Upper lobe of left lung (tissue), 6 donors: ENCODE measurements around the gene ANGPTL5. TPM values are rescaled to one million over a fixed set of nuclear protein-coding genes. Genes with fewer than 3 reads are reported as not detected.
A peak's percentile ranks its signal among the peaks of the same experiment; 100 is the strongest.

Experiments used
- ATAC-seq, 2 donors: fragments of 200-7000 bp; cut with Tn5 transposase; one replicate each; pipeline ENCODE4 v1.9.1; 2022; ENCODE audit warnings: mild to moderate bottlenecking in 2 of 2, moderate library complexity in 2 of 2; ENCODE audit not compliant: low FRiP score in 2 of 2
- DNase-seq, 2 donors: peaks; one replicate each; pipeline ENCODE4 v3.0.0-alpha.2; 2019 to 2020
- H3K27ac ChIP-seq, 4 donors: fragments of 200-600 bp; sonication (generic); one replicate each; pipeline ENCODE4 v1.5.1; 2016 to 2019
- H3K27me3 ChIP-seq, 4 donors: fragments of 200-600 bp; sonication (generic); one replicate each; pipeline ENCODE4 v1.5.1; 2017 to 2019
- H3K36me3 ChIP-seq, 4 donors: fragments of 200-600 bp; sonication (generic); one replicate each; pipeline ENCODE4 v1.5.1; 2016 to 2019
- H3K4me1 ChIP-seq, 4 donors: fragments of 200-600 bp; sonication (generic); one replicate each; pipeline ENCODE4 v1.5.1; 2018 to 2019
- H3K4me3 ChIP-seq, 4 donors: fragments of 200-600 bp; sonication (generic); one replicate each; pipeline ENCODE4 v1.5.1; 2017 to 2019; ENCODE audit warnings: mild to moderate bottlenecking in 2 of 4, moderate library complexity in 1 of 4
- H3K9me3 ChIP-seq, 4 donors: fragments of 200-600 bp; sonication (generic); one replicate each; pipeline ENCODE4 v1.5.1; 2018 to 2019
- CTCF ChIP-seq, 6 experiments: fragments of 450-650 bp in 4 of 6; fragments of 200-600 bp in 2 of 6; sonication (generic) in 2 of 6; IDR thresholded peaks; one replicate each; pipeline ENCODE4 v1.5.1; 2016 to 2019; ENCODE audit warnings: antibody characterized with exemption in 6 of 6
- EP300 ChIP-seq, 4 donors: sonication (generic); formaldehyde crosslinking; IDR thresholded peaks; one replicate each; pipeline ENCODE4 v1.5.1; 2017; ENCODE audit warnings: antibody characterized with exemption in 4 of 4, control low read depth in 2 of 4
- POLR2A ChIP-seq, 4 donors: fragments of 450-650 bp; IDR thresholded peaks; one replicate each; pipeline ENCODE4 v1.5.1; 2016 to 2017; ENCODE audit warnings: antibody characterized with exemption in 4 of 4, mild to moderate bottlenecking in 2 of 4
- POLR2AphosphoS5 ChIP-seq, 2 donors: sonication (generic); formaldehyde crosslinking; IDR thresholded peaks; one replicate each; pipeline ENCODE4 v1.5.1; 2017; ENCODE audit warnings: antibody characterized with exemption in 2 of 2
- WGBS, 2 donors: methylation state at CpG; one replicate each; pipeline ENCODE4 v1.1.5; 2017 to 2018; 5-methylcytosine and 5-hydroxymethylcytosine counted together
- total RNA-seq, 6 donors: library from RNA; depleted of rRNA in 4 of 6; stranded (reverse); fragments of >200 nt in 4 of 6; gene quantifications; one replicate each; pipeline versions ENCODE4 v1.1.0 to v1.2.1, GENCODE V29; 2016 to 2021
- donor health status: DM: no; HTN: no; CAD: no; lungs with moderate emphysema.
- donor health status: DM: no; HTN: yes; CAD: no; lungs with severe emphysema.

ANGPTL5 gene
- total RNA-seq, 6 donors from 2014 or later, result 0.09 to 0.49 (median 0.29) TPM; not detected in 2

- H3K27ac ChIP-seq, result peak within 1 kb of the TSS; percentile 77 to 88 (median 84)
Measured at GRCh38 chr11:101914738-101915426, 1.4 kb downstream of the ANGPTL5 start, which contains the start of gene CEP126. TSS of gene CEP126 (plus strand) at chr11:101915010. CDS start at chr11:101915285, 275 bp downstream.

GRCh38 chr11:101914341-101914737 lies 2.0 kb downstream of the ANGPTL5 start:
- 12 to 13% methylated on average over 6 of the region's 6 CpGs for WGBS, 2 donors
- ATAC-seq (peak in 1 of 2 donors; percentile 12), DNase-seq (no peak)
- Histone ChIP-seq H3K27ac (peak overlapping the region; percentile 77 to 88 (median 84)), H3K36me3 (no peaks in the 10 kb centered on the region), H3K9me3 (no peaks in the 10 kb centered on the region), H3K4me3 (peak overlapping the region in 3 of 4 donors; percentile 60 to 71 (median 69)), H3K4me1 (peaks cover 0 to 13% (median 6%) of the 10 kb centered on the region in 4 donors), H3K27me3 (no peaks in the 10 kb centered on the region)
- TF ChIP-seq POLR2AphosphoS5 (IDR thresholded peaks at IDR 0.05) (no peak), POLR2A (IDR thresholded peaks at IDR 0.05) (no peak), CTCF (IDR thresholded peaks at IDR 0.05) (no peak), EP300 (IDR thresholded peaks at IDR 0.05) (no peak)

More at GRCh38 chr11:101914738-101915426, 1.4 kb downstream of the ANGPTL5 start, which contains the start of gene CEP126:
- H3K36me3 ChIP-seq, result no peaks in the 10 kb centered on the region
- WGBS, 2 donors, result 0 to 1% methylated on average over 33 to 50 of the region's 56 CpGs
- H3K4me1 ChIP-seq, result peaks cover 0 to 13% (median 6%) of the 10 kb centered on the region in 4 donors
- ATAC-seq (peak; percentile 96 to 97), DNase-seq (peak; percentile 95 to 96)
- no peaks in the 10 kb centered on the region for H3K27me3 ChIP-seq
- no peaks in the 10 kb centered on the region for H3K9me3 ChIP-seq
- TF ChIP-seq EP300 (IDR thresholded peaks at IDR 0.05), result no peak
- peak in 1 of 2 donors; percentile 57 for TF ChIP-seq POLR2AphosphoS5 (IDR thresholded peaks at IDR 0.05)
- TF ChIP-seq POLR2A (IDR thresholded peaks at IDR 0.05), result peak in 3 of 4 donors; percentile 18 to 67 (median 51)
- peak in 5 of 6 experiments; percentile 24 to 67 (median 31) for TF ChIP-seq CTCF (IDR thresholded peaks at IDR 0.05)
- peak within 1 kb of the TSS; percentile 60 to 94 (median 70) for H3K4me3 ChIP-seq

GRCh38 chr11:101913656-101914055 lies 2.7 kb downstream of the ANGPTL5 start:
- DNase-seq, result no peak
- no peaks in the 10 kb centered on the region for H3K36me3 ChIP-seq
- no peak for ATAC-seq
- WGBS, 2 donors, result 83 to 85% methylated on average over 5 of the region's 5 CpGs
- H3K4me3 ChIP-seq, result no peak overlapping the region
- TF ChIP-seq EP300 (IDR thresholded peaks at IDR 0.05) (no peak), POLR2AphosphoS5 (IDR thresholded peaks at IDR 0.05) (no peak), POLR2A (IDR thresholded peaks at IDR 0.05) (no peak), CTCF (IDR thresholded peaks at IDR 0.05) (no peak)
- peaks cover 0 to 13% (median 6%) of the 10 kb centered on the region in 4 donors for H3K4me1 ChIP-seq
- no peaks in the 10 kb centered on the region for H3K27me3 ChIP-seq
- no peaks in the 10 kb centered on the region for H3K9me3 ChIP-seq
- no peak overlapping the region for H3K27ac ChIP-seq

GRCh38 chr11:101912823-101913284 lies 3.5 kb downstream of the ANGPTL5 start:
- TF ChIP-seq POLR2AphosphoS5 (IDR thresholded peaks at IDR 0.05) (no peak), POLR2A (IDR thresholded peaks at IDR 0.05) (no peak), CTCF (IDR thresholded peaks at IDR 0.05) (no peak), EP300 (IDR thresholded peaks at IDR 0.05) (no peak)
- Histone ChIP-seq H3K27ac (no peak overlapping the region), H3K27me3 (no peaks in the 10 kb centered on the region), H3K4me3 (no peak overlapping the region), H3K9me3 (no peaks in the 10 kb centered on the region), H3K4me1 (peaks cover 0 to 13% (median 6%) of the 10 kb centered on the region in 4 donors), H3K36me3 (no peaks in the 10 kb centered on the region)
- DNase-seq, result no peak
- 40 to 43% methylated on average over 3 of the region's 3 CpGs for WGBS, 2 donors
- no peak for ATAC-seq
